Measurements from ENCODE around the gene KCNJ13.
A peak's percentile ranks its signal among the peaks of the same experiment; 100 is the strongest.

KCNJ13 gene

GRCh38 chr2:232741294-232741693 is 35.1 kb downstream of the KCNJ13 start:
- H3K4me3 ChIP-seq (ENCODE audit: low read depth, low read length): no peak overlapping the region
- H3K27ac ChIP-seq (ENCODE audit: extremely low read depth, low read depth, low read length): no peak overlapping the region
- POLR2A ChIA-PET: interaction anchor here (1.3 kb wide), 1 partner anchor 108 kb away, joined by 3 read pairs; the partner anchor contains the start of gene EFHD1
- H3K4me1 ChIP-seq (ENCODE audit: control insufficient read depth, insufficient read depth, low read length): peaks cover 7% of the 10 kb centered on the region
- H3K9me3 ChIP-seq (ENCODE audit: control insufficient read depth, insufficient read depth, low read depth, low read length): no peaks in the 10 kb centered on the region
- CTCF ChIA-PET: interaction anchor here (0.6 kb wide), 1 partner anchor 9 kb away, joined by 4 read pairs; no protein-coding TSS in a partner anchor
- H3K36me3 ChIP-seq (ENCODE audit: control insufficient read depth in 2 of 2, insufficient read depth in 1 of 2, low read length in 2 of 2): peaks cover 9 to 20% of the 10 kb centered on the region in 2 experiments
- TF ChIP-seq ZSCAN23 (tag by site-specific recombination; IDR thresholded peaks at IDR 0.05): no peak
- TF ChIP-seq MEIS1 (CRISPR knock-in tag; IDR thresholded peaks at IDR 0.05; ENCODE audit: borderline replicate concordance): no peak
- TF ChIP-seq ZNF830 (tag by site-specific recombination; IDR thresholded peaks at IDR 0.05; ENCODE audit: low read depth): no peak
- TF ChIP-seq ZNF24 (tag by site-specific recombination; IDR thresholded peaks at IDR 0.05): no peak
- no peak for TF ChIP-seq ZNF184 (tag by site-specific recombination; IDR thresholded peaks at IDR 0.05)
- no peak for TF ChIP-seq ZNF488 (tag by site-specific recombination; IDR thresholded peaks at IDR 0.05)

- Histone ChIP-seq H3K27ac (ENCODE audit: extremely low read depth, low read depth, low read length) (no peak overlapping the region), H3K4me1 (ENCODE audit: control insufficient read depth, insufficient read depth, low read length) (no peaks in the 10 kb centered on the region), H3K36me3 (ENCODE audit: control insufficient read depth in 2 of 2, insufficient read depth in 1 of 2, low read length in 2 of 2) (peaks cover 32 to 68% of the 10 kb centered on the region in 2 experiments), H3K9me3 (ENCODE audit: control insufficient read depth, insufficient read depth, low read depth, low read length) (no peaks in the 10 kb centered on the region), H3K4me3 (ENCODE audit: low read depth, low read length) (no peak overlapping the region)
- ChIA-PET CTCF (interaction anchor here (0.6 to 0.9 kb wide), 2 partner anchors 61 to 323 kb away, joined by 3 to 5 read pairs; no protein-coding TSS in a partner anchor), POLR2A (no interaction called here)
- no peak for TF ChIP-seq ZNF18 (tag by site-specific recombination; IDR thresholded peaks at IDR 0.05)
- TF ChIP-seq ZFP69B (tag by site-specific recombination; IDR thresholded peaks at IDR 0.05): no peak
- no peak for TF ChIP-seq ZNF121 (tag by site-specific recombination; IDR thresholded peaks at IDR 0.05)
These were observed 44.9 kb downstream of the KCNJ13 start for GRCh38 chr2:232731470-232731869.

GRCh38 chr2:232728785-232729184 is 47.6 kb downstream of the KCNJ13 start:
- Histone ChIP-seq H3K27ac (ENCODE audit: extremely low read depth, low read depth, low read length) (no peak overlapping the region), H3K36me3 (ENCODE audit: control insufficient read depth in 2 of 2, insufficient read depth in 1 of 2, low read length in 2 of 2) (peaks cover 26 to 69% of the 10 kb centered on the region in 2 experiments), H3K9me3 (ENCODE audit: control insufficient read depth, insufficient read depth, low read depth, low read length) (no peaks in the 10 kb centered on the region), H3K4me3 (ENCODE audit: low read depth, low read length) (no peak overlapping the region), H3K4me1 (ENCODE audit: control insufficient read depth, insufficient read depth, low read length) (no peaks in the 10 kb centered on the region)
- TF ChIP-seq PRDM1 (tag by site-specific recombination; IDR thresholded peaks at IDR 0.05) (peak; percentile 93), INSM2 (tag by site-specific recombination; IDR thresholded peaks at IDR 0.05) (no peak)
- ChIA-PET CTCF (no interaction called here), POLR2A (no interaction called here)

GRCh38 chr2:232723027-232723426 is 53.3 kb downstream of the KCNJ13 start:
- no peak overlapping the region for H3K4me3 ChIP-seq (ENCODE audit: low read depth, low read length)
- ChIA-PET POLR2A (no interaction called here), CTCF (no interaction called here)
- no peaks in the 10 kb centered on the region for H3K9me3 ChIP-seq (ENCODE audit: control insufficient read depth, insufficient read depth, low read depth, low read length)
- H3K4me1 ChIP-seq (ENCODE audit: control insufficient read depth, insufficient read depth, low read length): no peaks in the 10 kb centered on the region
- H3K36me3 ChIP-seq (ENCODE audit: control insufficient read depth in 2 of 2, insufficient read depth in 1 of 2, low read length in 2 of 2): peaks cover 19 to 64% of the 10 kb centered on the region in 2 experiments
- H3K27ac ChIP-seq (ENCODE audit: extremely low read depth, low read depth, low read length): no peak overlapping the region
- TF ChIP-seq ZNF514 (tag by site-specific recombination; IDR thresholded peaks at IDR 0.05): no peak
- TF ChIP-seq RBAK (tag by site-specific recombination; IDR thresholded peaks at IDR 0.05): no peak
- TF ChIP-seq ZNF155 (tag by site-specific recombination; IDR thresholded peaks at IDR 0.05): no peak
- no peak for TF ChIP-seq ZNF37A (tag by site-specific recombination; IDR thresholded peaks at IDR 0.05)
- TF ChIP-seq ZNF184 (tag by site-specific recombination; IDR thresholded peaks at IDR 0.05): no peak
- no peak for TF ChIP-seq ZNF548 (tag by site-specific recombination; IDR thresholded peaks at IDR 0.05)
- TF ChIP-seq ZNF707 (tag by site-specific recombination; IDR thresholded peaks at IDR 0.05): no peak
- no peak for TF ChIP-seq PRDM1 (tag by site-specific recombination; IDR thresholded peaks at IDR 0.05)
- TF ChIP-seq ZNF529 (tag by site-specific recombination; IDR thresholded peaks at IDR 0.05; ENCODE audit: insufficient replicate concordance): no peak
- no peak for TF ChIP-seq ZNF501 (tag by site-specific recombination; IDR thresholded peaks at IDR 0.05)
- no peak for TF ChIP-seq KLF8 (tag by site-specific recombination; IDR thresholded peaks at IDR 0.05)
- no peak for TF ChIP-seq ZNF26 (tag by site-specific recombination; IDR thresholded peaks at IDR 0.05)
- TF ChIP-seq ZNF561 (tag by site-specific recombination; IDR thresholded peaks at IDR 0.05; ENCODE audit: borderline replicate concordance): no peak
- TF ChIP-seq ZNF580 (tag by site-specific recombination; IDR thresholded peaks at IDR 0.05): no peak
